ENCODE data around the gene CDC42EP2. TPM values are rescaled to one million over a fixed set of nuclear protein-coding genes. Genes with fewer than 3 reads are reported as not detected.

Gene CDC42EP2
- total RNA-seq, 1 donor from 2014 or later, result 0.18 TPM

DNA sequence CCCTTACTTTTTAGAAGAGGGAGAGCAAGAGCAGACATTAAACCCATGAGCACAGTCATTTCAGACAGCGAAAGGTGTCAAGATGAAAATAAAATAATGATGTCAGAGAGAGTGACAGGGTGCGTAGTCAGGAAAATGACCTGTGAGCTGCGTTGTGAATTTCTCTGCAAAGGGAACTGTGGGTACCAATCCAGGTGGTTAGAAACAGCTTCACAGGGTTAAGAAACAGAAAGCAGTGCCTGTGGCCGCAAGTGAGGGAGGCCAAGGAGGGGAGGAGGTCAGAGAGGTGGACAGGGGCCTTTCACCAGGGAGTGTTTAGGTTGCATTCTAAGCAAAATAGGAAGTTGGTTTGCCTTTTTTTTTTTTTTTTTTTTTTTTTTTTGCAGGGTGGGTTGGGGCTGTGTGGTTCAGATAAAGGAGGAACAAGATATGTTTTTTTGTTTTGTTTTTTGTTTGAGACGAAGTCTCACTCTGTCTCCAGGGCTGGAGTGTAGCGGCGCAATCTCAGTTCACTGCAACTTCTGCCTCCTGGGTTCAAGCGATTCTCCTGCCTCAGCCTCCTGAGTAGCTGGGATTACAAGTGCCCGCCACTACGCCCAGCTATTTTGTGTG lies 47.8 kb downstream of the CDC42EP2 start:
- peak; percentile 73 for ATAC-seq (ENCODE audit: low read depth)
- H3K4me1 Mint-ChIP-seq, result peaks cover 25% of the 10 kb centered on the region
- peak overlapping the region; percentile 92 for H3K27ac Mint-ChIP-seq
- peak overlapping the region; percentile 59 for H3K4me3 Mint-ChIP-seq
- POLR2A ChIA-PET, result interaction anchor here (0.6 to 2.7 kb wide), 18 partner anchors 16 to 1763 kb away, joined by 3 to 18 read pairs (median 4); partner anchors contain the start of genes DPF2, FAM89B, MALAT1 and ZNRD2
- H3K9me3 Mint-ChIP-seq, result no peaks in the 10 kb centered on the region
- no peak for DNase-seq
- H3K36me3 Mint-ChIP-seq (ENCODE audit: low read depth), result no peaks in the 10 kb centered on the region
- TF ChIP-seq, protein P1, sequence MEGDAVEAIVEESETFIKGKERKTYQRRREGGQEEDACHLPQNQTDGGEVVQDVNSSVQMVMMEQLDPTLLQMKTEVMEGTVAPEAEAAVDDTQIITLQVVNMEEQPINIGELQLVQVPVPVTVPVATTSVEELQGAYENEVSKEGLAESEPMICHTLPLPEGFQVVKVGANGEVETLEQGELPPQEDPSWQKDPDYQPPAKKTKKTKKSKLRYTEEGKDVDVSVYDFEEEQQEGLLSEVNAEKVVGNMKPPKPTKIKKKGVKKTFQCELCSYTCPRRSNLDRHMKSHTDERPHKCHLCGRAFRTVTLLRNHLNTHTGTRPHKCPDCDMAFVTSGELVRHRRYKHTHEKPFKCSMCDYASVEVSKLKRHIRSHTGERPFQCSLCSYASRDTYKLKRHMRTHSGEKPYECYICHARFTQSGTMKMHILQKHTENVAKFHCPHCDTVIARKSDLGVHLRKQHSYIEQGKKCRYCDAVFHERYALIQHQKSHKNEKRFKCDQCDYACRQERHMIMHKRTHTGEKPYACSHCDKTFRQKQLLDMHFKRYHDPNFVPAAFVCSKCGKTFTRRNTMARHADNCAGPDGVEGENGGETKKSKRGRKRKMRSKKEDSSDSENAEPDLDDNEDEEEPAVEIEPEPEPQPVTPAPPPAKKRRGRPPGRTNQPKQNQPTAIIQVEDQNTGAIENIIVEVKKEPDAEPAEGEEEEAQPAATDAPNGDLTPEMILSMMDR (IDR thresholded peaks at IDR 0.05), result no peak
- H3K27me3 Mint-ChIP-seq, result no peaks in the 10 kb centered on the region
- intact Hi-C loops (cut with micrococcal nuclease), result no loop called here
- CTCF ChIA-PET, result interaction anchor here (0.5 to 2.3 kb wide), 2 partner anchors 143 to 190 kb away, joined by 3 to 6 read pairs; no protein-coding TSS in a partner anchor

GRCh38 chr11:65362966-65363365 lies 48.3 kb downstream of the CDC42EP2 start:
- H3K4me1 Mint-ChIP-seq, result peaks cover 25% of the 10 kb centered on the region
- H3K4me3 Mint-ChIP-seq, result peak overlapping the region; percentile 59
- H3K27me3 Mint-ChIP-seq, result no peaks in the 10 kb centered on the region
- TF ChIP-seq, protein P1 (IDR thresholded peaks at IDR 0.05), result no peak
- H3K27ac Mint-ChIP-seq, result peak overlapping the region; percentile 92
- DNase-seq, result no peak
- H3K36me3 Mint-ChIP-seq (ENCODE audit: low read depth), result no peaks in the 10 kb centered on the region
- no peaks in the 10 kb centered on the region for H3K9me3 Mint-ChIP-seq
- CTCF ChIA-PET, result interaction anchor here (0.5 to 2.3 kb wide), 2 partner anchors 143 to 189 kb away, joined by 3 to 6 read pairs; no protein-coding TSS in a partner anchor
- POLR2A ChIA-PET, result interaction anchor here (0.6 to 2.7 kb wide), 13 partner anchors 15 to 210 kb away, joined by 3 to 17 read pairs (median 4); partner anchors contain the start of genes DPF2, FAM89B and MALAT1
- intact Hi-C loops (cut with micrococcal nuclease), result no loop called here
- no peak for ATAC-seq (ENCODE audit: low read depth)

DNA sequence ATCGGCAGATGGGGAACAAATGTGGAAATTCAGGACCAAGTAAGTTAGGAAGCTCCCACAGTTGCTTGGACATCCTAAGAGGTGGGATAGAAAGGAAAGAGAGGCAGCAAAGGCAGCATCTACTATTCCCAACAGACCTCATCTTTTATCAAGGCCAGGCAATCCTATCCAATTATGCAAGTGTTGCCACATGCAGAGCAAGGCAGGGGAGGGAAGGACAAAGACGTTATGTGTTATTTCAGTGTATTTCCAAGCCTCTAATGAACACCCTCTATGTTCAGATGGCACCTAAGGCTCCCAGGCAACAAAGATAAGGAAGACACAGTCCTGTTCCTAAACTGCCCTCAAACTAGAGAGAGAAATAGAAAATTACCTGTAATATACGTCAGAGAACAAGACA lies 49.1 kb downstream of the CDC42EP2 start:
- peaks cover 25% of the 10 kb centered on the region for H3K4me1 Mint-ChIP-seq
- no peaks in the 10 kb centered on the region for H3K36me3 Mint-ChIP-seq (ENCODE audit: low read depth)
- H3K4me3 Mint-ChIP-seq, result no peak overlapping the region
- ChIA-PET POLR2A (interaction anchor here (2.7 kb wide), 1 partner anchor 134 kb away, joined by 16 read pairs; the partner anchor contains the start of gene MALAT1), CTCF (no interaction called here)
- peak overlapping the region; percentile 38 for H3K27ac Mint-ChIP-seq
- no peaks in the 10 kb centered on the region for H3K27me3 Mint-ChIP-seq
- H3K9me3 Mint-ChIP-seq, result no peaks in the 10 kb centered on the region
- no peak for DNase-seq
- ATAC-seq (ENCODE audit: low read depth), result no peak
- TF ChIP-seq, protein P1 (IDR thresholded peaks at IDR 0.05), result no peak
- intact Hi-C loops (cut with micrococcal nuclease), result no loop called here

- DNase-seq (no peak), ATAC-seq (ENCODE audit: low read depth) (peak; percentile 72)
- POLR2A ChIA-PET, result interaction anchor here (0.5 to 1.2 kb wide), 2 partner anchors 11 to 52 kb away, joined by 4 to 5 read pairs; no protein-coding TSS in a partner anchor
- H3K27me3 Mint-ChIP-seq, result no peaks in the 10 kb centered on the region
- H3K4me1 Mint-ChIP-seq, result peaks cover 25% of the 10 kb centered on the region
- no peak overlapping the region for H3K27ac Mint-ChIP-seq
- no peak overlapping the region for H3K4me3 Mint-ChIP-seq
- CTCF ChIA-PET, result interaction anchor here (0.7 to 1.9 kb wide), 5 partner anchors 16 to 185 kb away, joined by 3 to 5 read pairs (median 3); partner anchors contain the start of gene SLC25A45
- intact Hi-C loops (cut with micrococcal nuclease), result loop anchor here (1.0 kb wide), 6 partner anchors 12 to 186 kb away; partner anchors contain the start of gene SLC25A45
- no peaks in the 10 kb centered on the region for H3K36me3 Mint-ChIP-seq (ENCODE audit: low read depth)
- no peaks in the 10 kb centered on the region for H3K9me3 Mint-ChIP-seq
- TF ChIP-seq, protein P1 (IDR thresholded peaks at IDR 0.05), result peak; percentile 60
Measured at GRCh38 chr11:65366340-65366773, 51.7 kb downstream of the CDC42EP2 start.

DNA sequence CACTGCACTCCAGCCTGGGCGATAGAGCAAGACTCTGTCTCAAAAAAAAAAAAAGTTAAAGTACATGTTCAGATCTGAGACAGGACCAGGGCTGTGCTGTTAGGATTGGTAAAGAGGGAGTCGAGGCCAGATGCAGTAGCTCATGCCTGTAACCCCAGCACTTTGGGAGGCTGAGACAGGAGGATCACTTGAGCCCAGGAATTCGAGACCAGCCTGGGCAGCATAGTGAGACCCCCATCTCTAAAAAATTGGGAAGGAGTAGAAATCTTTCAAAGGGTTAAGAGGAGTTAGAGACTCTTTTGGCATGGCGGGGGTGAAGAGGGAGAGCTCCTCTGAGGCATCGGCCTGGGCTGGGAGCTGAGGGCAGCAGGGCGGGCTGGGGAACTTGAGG lies 56.0 kb downstream of the CDC42EP2 start:
- TF ChIP-seq, protein P1 (IDR thresholded peaks at IDR 0.05), result no peak
- H3K9me3 Mint-ChIP-seq, result no peaks in the 10 kb centered on the region
- CTCF ChIA-PET, result interaction anchor here (0.7 kb wide), 1 partner anchor 140 kb away, joined by 3 read pairs; no protein-coding TSS in a partner anchor
- intact Hi-C loops (cut with micrococcal nuclease), result no loop called here
- ATAC-seq (ENCODE audit: low read depth), result no peak
- H3K27ac Mint-ChIP-seq, result no peak overlapping the region
- H3K36me3 Mint-ChIP-seq (ENCODE audit: low read depth), result peaks cover 2% of the 10 kb centered on the region
- H3K4me1 Mint-ChIP-seq, result peaks cover 5% of the 10 kb centered on the region
- no peak overlapping the region for H3K4me3 Mint-ChIP-seq
- H3K27me3 Mint-ChIP-seq, result no peaks in the 10 kb centered on the region
- POLR2A ChIA-PET, result interaction anchor here (0.6 to 1.2 kb wide), 3 partner anchors 128 to 136 kb away, joined by 3 to 4 read pairs (median 3); partner anchors contain the start of gene MALAT1
- no peak for DNase-seq
